Stimulated activated CD8-positive, alpha-beta memory T cell treated with anti-CD3 and anti-CD28 coated beads, Interleukin-15, amount 100 ng/mL, for 4 hours (primary cell): ENCODE data around the gene KRTAP5-6.

Experiments
- DNase-seq, 2 donors: peaks; one replicate each; pipeline ENCODE4 v3.0.0-alpha.2; 2020; ENCODE audit warnings: low read depth in 2 of 2

Gene KRTAP5-6

GRCh38 chr11:1696608-1697570, at the start of gene KRTAP5-6:
Gene KRTAP5-6, plus strand, starts transcription at chr11:1697195. Its CDS starts 51 bp downstream, at chr11:1697246.
- DNase-seq: no peak

- no peak for DNase-seq
Observed at GRCh38 chr11:1647901-1648652, 48.9 kb upstream of the KRTAP5-6 start.

- no peak for DNase-seq
Observed at GRCh38 chr11:1648653-1649420, 48.2 kb upstream of the KRTAP5-6 start.

- DNase-seq: no peak
Observed at GRCh38 chr11:1650034-1650917, 46.7 kb upstream of the KRTAP5-6 start.

- DNase-seq: no peak
Observed at GRCh38 chr11:1650918-1651262, 46.1 kb upstream of the KRTAP5-6 start.

- DNase-seq: no peak
Observed at GRCh38 chr11:1651411-1651980, 45.5 kb upstream of the KRTAP5-6 start.

GRCh38 chr11:1652026-1652425, 45.0 kb upstream of the KRTAP5-6 start:
- DNase-seq: no peak

- DNase-seq: no peak
Observed at GRCh38 chr11:1652442-1652770, 44.6 kb upstream of the KRTAP5-6 start.

GRCh38 chr11:1652771-1653540, 44.0 kb upstream of the KRTAP5-6 start:
- DNase-seq: peak; percentile 34 to 57

GRCh38 chr11:1653541-1654387, 43.2 kb upstream of the KRTAP5-6 start:
- DNase-seq: no peak

- DNase-seq: no peak
Observed at GRCh38 chr11:1654388-1655167, 42.4 kb upstream of the KRTAP5-6 start.

- DNase-seq: no peak
Observed at GRCh38 chr11:1655168-1656060, 41.6 kb upstream of the KRTAP5-6 start.

- DNase-seq: no peak
Observed at GRCh38 chr11:1656061-1656441, 40.9 kb upstream of the KRTAP5-6 start.

- no peak for DNase-seq
Observed at GRCh38 chr11:1656670-1657069, 40.3 kb upstream of the KRTAP5-6 start.

- no peak for DNase-seq
Observed at GRCh38 chr11:1659506-1659905, 37.5 kb upstream of the KRTAP5-6 start.

- DNase-seq: no peak
Observed at GRCh38 chr11:1660111-1660867, 36.7 kb upstream of the KRTAP5-6 start.
